Neural cell (in vitro differentiated cells): ENCODE measurements around the gene ZNF189.

Source experiments
- EP300 ChIP-seq: fragments of 450-650 bp; conservative IDR thresholded peaks from 2 replicates; pipeline ENCODE4 v1.6.1; 2014; ENCODE audit warnings: antibody characterized with exemption, mild to moderate bottlenecking, moderate library complexity; ENCODE audit not compliant: poor library complexity, severe bottlenecking
- EZH2 ChIP-seq: fragments of 200-600, 300-800 bp; shearing (Covaris generic), sonication (generic); IDR thresholded peaks from 2 replicates; pipeline ENCODE4 v1.6.1; 2014; ENCODE audit warnings: antibody characterized with exemption, low read length, borderline replicate concordance, mild to moderate bottlenecking; ENCODE audit not compliant: insufficient read depth, poor library complexity, severe bottlenecking
- POLR2AphosphoS5 ChIP-seq: IDR thresholded peaks from 2 replicates; pipeline ENCODE4 v1.6.1; 2012
- RAD21 ChIP-seq: fragments of 450-650 bp; conservative IDR thresholded peaks from 2 replicates; pipeline ENCODE4 v1.6.1; 2014; ENCODE audit warnings: antibody characterized with exemption, mild to moderate bottlenecking, moderate library complexity
- SMC3 ChIP-seq: fragments of 450-650 bp; conservative IDR thresholded peaks from 2 replicates; pipeline ENCODE4 v1.6.1; 2014; ENCODE audit warnings: antibody characterized with exemption, mild to moderate bottlenecking, moderate library complexity; ENCODE audit not compliant: poor library complexity
- TAF1 ChIP-seq: IDR thresholded peaks from 2 replicates; pipeline ENCODE4 v1.6.1; 2012; ENCODE audit warnings: low read depth
- TF ChIP-seq, protein P1 (sequence below): IDR thresholded peaks from 2 replicates; pipeline ENCODE4 v1.6.1; 2012; ENCODE audit warnings: borderline replicate concordance
- TF ChIP-seq, protein P2 (sequence below): fragments of 450-650 bp; IDR thresholded peaks from 2 replicates; pipeline ENCODE4 v1.5.1; 2014; ENCODE audit warnings: antibody characterized with exemption, mild to moderate bottlenecking, moderate library complexity; ENCODE audit not compliant: poor library complexity, severe bottlenecking

DNA sequence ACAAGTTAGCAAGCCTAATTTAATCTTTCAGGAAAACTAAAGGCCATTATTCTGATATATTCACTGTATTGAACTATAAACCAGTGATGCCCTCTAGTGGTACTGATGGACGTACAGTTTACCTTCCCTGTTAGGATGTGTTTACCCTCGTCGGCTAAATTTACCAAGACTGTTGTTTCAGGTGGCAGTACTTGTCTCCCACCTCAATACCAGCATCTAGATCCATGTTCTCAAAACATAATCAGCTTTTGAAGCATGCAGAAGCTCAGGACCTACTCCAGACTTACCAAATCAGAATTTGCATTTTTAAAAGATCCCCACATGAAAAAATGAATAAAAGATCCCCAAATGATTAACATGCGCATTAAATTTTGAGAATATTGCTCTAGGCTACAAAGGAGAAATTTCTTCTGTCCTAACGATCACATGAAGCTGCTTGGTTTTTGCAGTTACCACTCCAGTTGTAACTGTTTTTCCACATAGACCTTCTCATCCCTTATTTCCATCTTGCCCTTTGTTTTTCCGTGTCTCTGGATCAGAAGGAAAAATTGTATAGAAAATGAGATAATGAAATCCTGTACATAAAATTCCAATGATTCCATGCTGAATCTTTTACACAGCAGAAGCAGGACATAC, 10.7 kb upstream of the ZNF189 start:
- TF ChIP-seq, protein P1, sequence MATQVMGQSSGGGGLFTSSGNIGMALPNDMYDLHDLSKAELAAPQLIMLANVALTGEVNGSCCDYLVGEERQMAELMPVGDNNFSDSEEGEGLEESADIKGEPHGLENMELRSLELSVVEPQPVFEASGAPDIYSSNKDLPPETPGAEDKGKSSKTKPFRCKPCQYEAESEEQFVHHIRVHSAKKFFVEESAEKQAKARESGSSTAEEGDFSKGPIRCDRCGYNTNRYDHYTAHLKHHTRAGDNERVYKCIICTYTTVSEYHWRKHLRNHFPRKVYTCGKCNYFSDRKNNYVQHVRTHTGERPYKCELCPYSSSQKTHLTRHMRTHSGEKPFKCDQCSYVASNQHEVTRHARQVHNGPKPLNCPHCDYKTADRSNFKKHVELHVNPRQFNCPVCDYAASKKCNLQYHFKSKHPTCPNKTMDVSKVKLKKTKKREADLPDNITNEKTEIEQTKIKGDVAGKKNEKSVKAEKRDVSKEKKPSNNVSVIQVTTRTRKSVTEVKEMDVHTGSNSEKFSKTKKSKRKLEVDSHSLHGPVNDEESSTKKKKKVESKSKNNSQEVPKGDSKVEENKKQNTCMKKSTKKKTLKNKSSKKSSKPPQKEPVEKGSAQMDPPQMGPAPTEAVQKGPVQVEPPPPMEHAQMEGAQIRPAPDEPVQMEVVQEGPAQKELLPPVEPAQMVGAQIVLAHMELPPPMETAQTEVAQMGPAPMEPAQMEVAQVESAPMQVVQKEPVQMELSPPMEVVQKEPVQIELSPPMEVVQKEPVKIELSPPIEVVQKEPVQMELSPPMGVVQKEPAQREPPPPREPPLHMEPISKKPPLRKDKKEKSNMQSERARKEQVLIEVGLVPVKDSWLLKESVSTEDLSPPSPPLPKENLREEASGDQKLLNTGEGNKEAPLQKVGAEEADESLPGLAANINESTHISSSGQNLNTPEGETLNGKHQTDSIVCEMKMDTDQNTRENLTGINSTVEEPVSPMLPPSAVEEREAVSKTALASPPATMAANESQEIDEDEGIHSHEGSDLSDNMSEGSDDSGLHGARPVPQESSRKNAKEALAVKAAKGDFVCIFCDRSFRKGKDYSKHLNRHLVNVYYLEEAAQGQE = no peak
- TF ChIP-seq, protein P2, sequence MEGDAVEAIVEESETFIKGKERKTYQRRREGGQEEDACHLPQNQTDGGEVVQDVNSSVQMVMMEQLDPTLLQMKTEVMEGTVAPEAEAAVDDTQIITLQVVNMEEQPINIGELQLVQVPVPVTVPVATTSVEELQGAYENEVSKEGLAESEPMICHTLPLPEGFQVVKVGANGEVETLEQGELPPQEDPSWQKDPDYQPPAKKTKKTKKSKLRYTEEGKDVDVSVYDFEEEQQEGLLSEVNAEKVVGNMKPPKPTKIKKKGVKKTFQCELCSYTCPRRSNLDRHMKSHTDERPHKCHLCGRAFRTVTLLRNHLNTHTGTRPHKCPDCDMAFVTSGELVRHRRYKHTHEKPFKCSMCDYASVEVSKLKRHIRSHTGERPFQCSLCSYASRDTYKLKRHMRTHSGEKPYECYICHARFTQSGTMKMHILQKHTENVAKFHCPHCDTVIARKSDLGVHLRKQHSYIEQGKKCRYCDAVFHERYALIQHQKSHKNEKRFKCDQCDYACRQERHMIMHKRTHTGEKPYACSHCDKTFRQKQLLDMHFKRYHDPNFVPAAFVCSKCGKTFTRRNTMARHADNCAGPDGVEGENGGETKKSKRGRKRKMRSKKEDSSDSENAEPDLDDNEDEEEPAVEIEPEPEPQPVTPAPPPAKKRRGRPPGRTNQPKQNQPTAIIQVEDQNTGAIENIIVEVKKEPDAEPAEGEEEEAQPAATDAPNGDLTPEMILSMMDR = peak; percentile 58
- TF ChIP-seq POLR2AphosphoS5 (no peak), EP300 (no peak), RAD21 (peak; percentile 39), EZH2 (no peak), TAF1 (no peak), SMC3 (peak; percentile 43)
